ENCODE measurements around the gene FBXW11.

FBXW11 gene

DNA sequence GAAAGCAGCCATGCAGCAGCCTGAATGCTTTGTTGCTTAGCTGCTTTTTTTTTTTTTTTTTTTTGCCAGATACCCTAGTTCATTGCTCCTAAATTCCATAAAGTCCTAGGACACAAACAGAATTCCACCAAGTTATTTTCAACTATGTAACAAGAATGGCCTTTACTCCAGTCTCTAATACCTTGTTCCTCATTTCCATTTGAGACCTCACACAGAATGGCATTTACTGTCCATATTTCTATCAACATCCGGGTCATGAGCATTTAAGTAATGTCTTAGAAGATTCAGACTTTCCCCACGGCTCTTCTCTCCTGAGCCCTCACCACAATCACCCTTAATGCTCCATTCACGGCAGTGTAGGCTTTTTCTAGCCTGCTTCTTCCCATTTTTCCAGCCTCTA is 31.7 kb upstream of the FBXW11 start:
- Histone ChIP-seq H3K36me3 (ENCODE audit: insufficient read depth, low read length) (no peaks in the 10 kb centered on the region), H2AFZ (ENCODE audit: low read length) (no peak overlapping the region), H3K4me3 (ENCODE audit: low read length, poor library complexity, severe bottlenecking) (no peak overlapping the region), H4K20me1 (ENCODE audit: insufficient read depth, low read length, poor library complexity, severe bottlenecking) (no peaks in the 10 kb centered on the region), H3K9me2 (replicated peaks; ENCODE audit: low read depth, low read length) (no peaks in the 10 kb centered on the region), H3K79me2 (ENCODE audit: insufficient read depth, low read length) (no peaks in the 10 kb centered on the region), H3K9me3 (ENCODE audit: insufficient read depth, low read depth, low read length) (no peaks in the 10 kb centered on the region), H3K27me3 (ENCODE audit: insufficient read depth, low read length, poor library complexity, severe bottlenecking) (no peaks in the 10 kb centered on the region), H3K4me1 (ENCODE audit: insufficient read depth, low read length, poor library complexity, severe bottlenecking) (no peaks in the 10 kb centered on the region), H3K4me2 (ENCODE audit: low read depth, low read length, poor library complexity, severe bottlenecking) (no peak overlapping the region), H3K9ac (ENCODE audit: low read depth, low read length, poor library complexity, severe bottlenecking) (no peak overlapping the region), H3F3A (ENCODE audit: low read depth) (no peaks in the 10 kb centered on the region)
- no peak for TF ChIP-seq EZH2phosphoT487 (IDR thresholded peaks at IDR 0.05; ENCODE audit: borderline replicate concordance)
- TF ChIP-seq CTCF (conservative IDR thresholded peaks at IDR 0.05; ENCODE audit: low read length), result no peak

DNA sequence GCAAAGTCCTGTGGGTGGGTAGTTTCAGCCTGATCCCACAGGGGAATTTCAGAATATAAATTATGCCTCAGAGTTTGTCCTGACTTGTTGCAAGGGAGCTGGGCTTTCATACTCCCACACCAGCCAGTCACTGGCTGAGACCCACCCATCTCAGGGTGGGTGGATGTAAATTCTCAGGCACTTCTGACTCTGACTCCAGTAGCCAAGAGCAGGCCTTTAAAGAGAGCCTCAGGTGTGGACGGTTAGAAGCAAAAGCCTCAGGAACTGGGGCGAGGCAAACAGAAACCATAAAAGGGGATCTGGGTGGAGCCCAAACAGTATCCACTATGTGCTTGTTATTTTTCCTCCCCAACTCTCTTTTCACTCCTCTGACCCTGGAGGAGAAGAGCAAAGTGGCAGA is 28.6 kb upstream of the FBXW11 start:
- Histone ChIP-seq H3K27me3 (ENCODE audit: insufficient read depth, low read length, poor library complexity, severe bottlenecking) (no peaks in the 10 kb centered on the region), H2AFZ (ENCODE audit: low read length) (no peak overlapping the region), H3K4me3 (ENCODE audit: low read length, poor library complexity, severe bottlenecking) (no peak overlapping the region), H3K4me2 (ENCODE audit: low read depth, low read length, poor library complexity, severe bottlenecking) (no peak overlapping the region), H3K4me1 (ENCODE audit: insufficient read depth, low read length, poor library complexity, severe bottlenecking) (no peaks in the 10 kb centered on the region), H4K20me1 (ENCODE audit: insufficient read depth, low read length, poor library complexity, severe bottlenecking) (no peaks in the 10 kb centered on the region), H3K9ac (ENCODE audit: low read depth, low read length, poor library complexity, severe bottlenecking) (no peak overlapping the region), H3K9me2 (replicated peaks; ENCODE audit: low read depth, low read length) (no peaks in the 10 kb centered on the region), H3K36me3 (ENCODE audit: insufficient read depth, low read length) (no peaks in the 10 kb centered on the region), H3K9me3 (ENCODE audit: insufficient read depth, low read depth, low read length) (no peaks in the 10 kb centered on the region), H3K79me2 (ENCODE audit: insufficient read depth, low read length) (no peaks in the 10 kb centered on the region), H3F3A (ENCODE audit: low read depth) (no peaks in the 10 kb centered on the region)
- TF ChIP-seq EZH2phosphoT487 (IDR thresholded peaks at IDR 0.05; ENCODE audit: borderline replicate concordance) (no peak), CTCF (conservative IDR thresholded peaks at IDR 0.05; ENCODE audit: low read length) (no peak)

DNA sequence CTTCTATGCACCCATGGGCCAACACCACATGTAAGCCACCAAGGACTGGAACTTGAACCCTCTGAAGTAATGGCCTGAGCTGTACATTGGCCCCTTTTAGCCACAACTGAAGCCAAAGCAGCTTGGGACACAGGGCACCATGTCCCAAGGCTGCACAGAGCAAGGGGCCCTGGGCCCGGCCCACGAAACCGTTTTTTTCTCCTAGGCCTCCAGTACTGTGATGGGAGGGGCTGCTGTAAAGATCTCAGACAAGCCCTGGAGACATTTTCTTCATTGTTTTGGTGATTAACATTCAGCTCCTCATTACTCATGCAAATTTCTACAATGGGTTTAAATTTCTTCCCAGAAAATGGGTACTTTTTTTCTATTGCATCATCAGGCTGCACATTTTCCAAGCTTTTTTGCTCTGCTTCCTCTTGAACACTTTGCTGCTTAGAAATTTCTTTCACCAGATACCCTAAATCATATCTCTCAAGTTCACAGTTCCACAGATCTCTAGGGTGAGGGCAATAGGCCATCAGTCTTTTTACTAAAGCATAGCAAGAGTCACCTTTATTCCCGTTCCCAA is 25.5 kb upstream of the FBXW11 start:
- H3K9me2 ChIP-seq (replicated peaks; ENCODE audit: low read depth, low read length), result no peaks in the 10 kb centered on the region
- no peaks in the 10 kb centered on the region for H3K4me1 ChIP-seq (ENCODE audit: insufficient read depth, low read length, poor library complexity, severe bottlenecking)
- no peaks in the 10 kb centered on the region for H3K9me3 ChIP-seq (ENCODE audit: insufficient read depth, low read depth, low read length)
- H3K36me3 ChIP-seq (ENCODE audit: insufficient read depth, low read length), result no peaks in the 10 kb centered on the region
- H2AFZ ChIP-seq (ENCODE audit: low read length), result no peak overlapping the region
- H3K9ac ChIP-seq (ENCODE audit: low read depth, low read length, poor library complexity, severe bottlenecking), result no peak overlapping the region
- no peaks in the 10 kb centered on the region for H4K20me1 ChIP-seq (ENCODE audit: insufficient read depth, low read length, poor library complexity, severe bottlenecking)
- no peaks in the 10 kb centered on the region for H3F3A ChIP-seq (ENCODE audit: low read depth)
- no peaks in the 10 kb centered on the region for H3K79me2 ChIP-seq (ENCODE audit: insufficient read depth, low read length)
- no peaks in the 10 kb centered on the region for H3K27me3 ChIP-seq (ENCODE audit: insufficient read depth, low read length, poor library complexity, severe bottlenecking)
- no peak overlapping the region for H3K4me2 ChIP-seq (ENCODE audit: low read depth, low read length, poor library complexity, severe bottlenecking)
- H3K4me3 ChIP-seq (ENCODE audit: low read length, poor library complexity, severe bottlenecking), result no peak overlapping the region
- TF ChIP-seq EZH2phosphoT487 (IDR thresholded peaks at IDR 0.05; ENCODE audit: borderline replicate concordance) (no peak), CTCF (conservative IDR thresholded peaks at IDR 0.05; ENCODE audit: low read length) (no peak)

Data from Loucy (cell line).